Mesothelial cell of epicardium (in vitro differentiated cells): ENCODE measurements around the gene BAZ2B. TPM values are rescaled to one million over a fixed set of nuclear protein-coding genes. Genes with fewer than 3 reads are reported as not detected.

Experiments used
- DNase-seq, 2 experiments: peaks; one replicate each; pipeline ENCODE4 v3.0.0; 2021; ENCODE audit warnings: low spot score in 2 of 2; ENCODE audit not compliant: unreplicated experiment in 2 of 2
- H3K27ac Mint-ChIP-seq: 2 replicates; pipeline ENCODE4 v1.8.0; 2021; ENCODE audit warnings: mixed read lengths
- H3K27me3 Mint-ChIP-seq: 2 replicates; pipeline ENCODE4 v1.8.0; 2021; ENCODE audit warnings: low read depth, mixed read lengths
- H3K36me3 Mint-ChIP-seq: 2 replicates; pipeline ENCODE4 v1.8.0; 2021; ENCODE audit warnings: mixed read lengths
- H3K4me1 Mint-ChIP-seq: 2 replicates; pipeline ENCODE4 v1.8.0; 2021; ENCODE audit warnings: mixed read lengths
- H3K4me3 Mint-ChIP-seq: 2 replicates; pipeline ENCODE4 v1.8.0; 2021; ENCODE audit warnings: mild to moderate bottlenecking, moderate library complexity, mixed read lengths
- H3K9me3 Mint-ChIP-seq: 2 replicates; pipeline ENCODE4 v1.8.0; 2021; ENCODE audit warnings: mixed read lengths
- CTCF ChIP-seq: fragments of 200-600 bp; sonication (generic); IDR thresholded peaks from one replicate; pipeline ENCODE4 v1.5.0; 2021; ENCODE audit warnings: antibody characterized with exemption; ENCODE audit not compliant: unreplicated experiment
- total RNA-seq: library from RNA; stranded (reverse); gene quantifications from 3 replicates; pipeline ENCODE4 v1.2.1, GENCODE V29; 2021

BAZ2B gene
- total RNA-seq, 1 donor from 2014 or later: 141 TPM

- no peak for DNase-seq
- H3K27me3 Mint-ChIP-seq: no peaks in the 10 kb centered on the region
- H3K9me3 Mint-ChIP-seq: no peaks in the 10 kb centered on the region
- peak overlapping the region; percentile 86 for H3K27ac Mint-ChIP-seq
- no peaks in the 10 kb centered on the region for H3K36me3 Mint-ChIP-seq
- TF ChIP-seq CTCF: no peak
- peaks cover 46% of the 10 kb centered on the region for H3K4me1 Mint-ChIP-seq
- no peak overlapping the region for H3K4me3 Mint-ChIP-seq
Measured at GRCh38 chr2:159605441-159606178, 10.7 kb downstream of the BAZ2B start.

- no peak for TF ChIP-seq CTCF
Measured at GRCh38 chr2:159604159-159604558, 12.2 kb downstream of the BAZ2B start.

GRCh38 chr2:159600752-159601151 is 15.6 kb downstream of the BAZ2B start:
- peak overlapping the region; percentile 49 for H3K27ac Mint-ChIP-seq
- H3K27me3 Mint-ChIP-seq: no peaks in the 10 kb centered on the region
- peaks cover 15% of the 10 kb centered on the region for H3K36me3 Mint-ChIP-seq
- H3K9me3 Mint-ChIP-seq: peaks cover 8% of the 10 kb centered on the region
- TF ChIP-seq CTCF: no peak
- no peak for DNase-seq
- no peak overlapping the region for H3K4me3 Mint-ChIP-seq
- H3K4me1 Mint-ChIP-seq: peaks cover 16% of the 10 kb centered on the region

More at GRCh38 chr2:159604159-159604558, 12.2 kb downstream of the BAZ2B start:
- Mint-ChIP-seq H3K27ac (no peak overlapping the region), H3K9me3 (no peaks in the 10 kb centered on the region), H3K27me3 (no peaks in the 10 kb centered on the region), H3K36me3 (no peaks in the 10 kb centered on the region), H3K4me3 (no peak overlapping the region), H3K4me1 (peaks cover 38% of the 10 kb centered on the region)
- no peak for DNase-seq

GRCh38 chr2:159595410-159596046 is 20.8 kb downstream of the BAZ2B start:
- Mint-ChIP-seq H3K36me3 (peaks cover 15% of the 10 kb centered on the region), H3K27ac (no peak overlapping the region), H3K4me1 (peaks cover 4% of the 10 kb centered on the region), H3K27me3 (no peaks in the 10 kb centered on the region), H3K9me3 (peaks cover 8% of the 10 kb centered on the region), H3K4me3 (no peak overlapping the region)
- TF ChIP-seq CTCF: no peak
- DNase-seq: no peak

GRCh38 chr2:159592441-159592840 is 23.9 kb downstream of the BAZ2B start:
- Mint-ChIP-seq H3K27ac (no peak overlapping the region), H3K4me1 (peaks cover 4% of the 10 kb centered on the region), H3K9me3 (peaks cover 6% of the 10 kb centered on the region), H3K4me3 (no peak overlapping the region), H3K27me3 (no peaks in the 10 kb centered on the region), H3K36me3 (peaks cover 12% of the 10 kb centered on the region)
- TF ChIP-seq CTCF: no peak
- no peak for DNase-seq
